Measurements from ENCODE around the gene CRIM1.

CRIM1 gene

DNA sequence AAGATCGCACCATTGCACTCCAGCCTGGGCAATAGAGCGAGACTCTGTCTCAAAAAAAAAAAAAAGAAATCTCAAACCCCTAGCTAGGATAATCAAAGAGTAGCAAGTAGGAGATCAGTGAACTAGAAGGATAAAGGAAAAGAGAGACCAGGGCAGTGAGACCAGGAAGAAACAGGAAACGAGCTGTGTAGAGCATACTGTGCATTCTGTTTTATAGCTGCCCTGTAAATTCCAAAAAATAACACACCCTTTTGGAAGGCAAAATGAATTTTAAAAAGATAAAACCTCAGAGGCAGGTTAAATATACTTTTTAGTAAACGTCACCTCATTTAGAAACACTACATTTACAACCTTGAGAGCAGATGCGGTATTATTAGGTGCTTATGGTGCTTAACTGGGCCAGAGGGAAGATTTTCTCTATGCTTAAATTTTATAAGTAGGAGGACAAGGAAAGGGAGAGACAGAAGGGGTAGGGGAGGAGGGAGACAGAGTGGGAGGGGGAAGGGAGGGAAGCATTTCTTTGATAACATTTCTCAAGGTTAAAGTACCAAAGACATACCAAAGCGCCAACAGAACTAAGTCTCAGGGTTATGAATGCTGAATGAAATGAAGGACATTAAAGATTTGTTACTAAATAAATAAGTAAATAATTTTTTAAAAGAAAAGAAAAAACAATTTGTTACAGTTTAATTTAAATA, 212.3 kb downstream of the CRIM1 start:
- in situ Hi-C loops (cut with HindIII; ENCODE audit: low sequenced_read_pairs): no loop called here
- DNase-seq (ENCODE audit: low read depth): no peak
- TF ChIP-seq, protein P1, sequence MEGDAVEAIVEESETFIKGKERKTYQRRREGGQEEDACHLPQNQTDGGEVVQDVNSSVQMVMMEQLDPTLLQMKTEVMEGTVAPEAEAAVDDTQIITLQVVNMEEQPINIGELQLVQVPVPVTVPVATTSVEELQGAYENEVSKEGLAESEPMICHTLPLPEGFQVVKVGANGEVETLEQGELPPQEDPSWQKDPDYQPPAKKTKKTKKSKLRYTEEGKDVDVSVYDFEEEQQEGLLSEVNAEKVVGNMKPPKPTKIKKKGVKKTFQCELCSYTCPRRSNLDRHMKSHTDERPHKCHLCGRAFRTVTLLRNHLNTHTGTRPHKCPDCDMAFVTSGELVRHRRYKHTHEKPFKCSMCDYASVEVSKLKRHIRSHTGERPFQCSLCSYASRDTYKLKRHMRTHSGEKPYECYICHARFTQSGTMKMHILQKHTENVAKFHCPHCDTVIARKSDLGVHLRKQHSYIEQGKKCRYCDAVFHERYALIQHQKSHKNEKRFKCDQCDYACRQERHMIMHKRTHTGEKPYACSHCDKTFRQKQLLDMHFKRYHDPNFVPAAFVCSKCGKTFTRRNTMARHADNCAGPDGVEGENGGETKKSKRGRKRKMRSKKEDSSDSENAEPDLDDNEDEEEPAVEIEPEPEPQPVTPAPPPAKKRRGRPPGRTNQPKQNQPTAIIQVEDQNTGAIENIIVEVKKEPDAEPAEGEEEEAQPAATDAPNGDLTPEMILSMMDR (IDR thresholded peaks at IDR 0.05; ENCODE audit: low read depth, low read length, missing control alignments): no peak
- no peak overlapping the region for H3K4me3 ChIP-seq (ENCODE audit: low read depth, low read length)

DNA sequence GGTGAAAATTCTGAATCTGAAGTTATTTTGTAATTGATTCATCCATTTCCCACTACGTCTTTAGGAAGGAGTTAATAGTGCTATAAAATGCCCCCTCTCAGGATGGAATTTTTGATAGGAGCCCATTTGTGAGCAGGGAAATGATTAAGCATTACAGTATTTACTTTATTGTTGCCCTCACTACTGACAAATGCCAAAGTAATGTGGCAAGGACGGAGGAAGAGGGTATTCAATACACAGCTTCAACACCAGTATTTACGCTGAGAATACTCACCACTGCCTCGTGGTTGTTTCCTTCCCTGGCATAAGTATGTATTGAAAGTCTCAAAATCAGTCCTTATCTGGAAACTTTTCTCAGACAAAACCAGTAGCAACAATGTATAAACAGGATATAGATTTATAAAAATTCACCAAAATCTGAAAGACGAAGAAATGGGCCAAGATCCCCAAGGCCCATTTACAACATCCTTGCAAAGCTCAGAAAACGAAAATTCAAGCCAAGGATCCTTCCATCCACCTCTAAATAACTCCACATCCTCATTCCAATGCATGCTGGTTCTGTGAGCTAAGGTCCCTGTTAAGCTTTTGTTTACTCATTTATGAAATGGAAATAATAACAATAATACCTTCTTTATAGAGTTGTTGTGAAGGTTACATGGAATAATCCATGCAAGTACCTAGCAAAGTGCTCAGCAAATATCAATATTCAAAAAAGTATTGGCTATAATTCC, 213.1 kb downstream of the CRIM1 start:
- H3K4me3 ChIP-seq (ENCODE audit: low read depth, low read length): no peak overlapping the region
- TF ChIP-seq, protein P1 (IDR thresholded peaks at IDR 0.05; ENCODE audit: low read depth, low read length, missing control alignments): no peak
- DNase-seq (ENCODE audit: low read depth): no peak
- in situ Hi-C loops (cut with HindIII; ENCODE audit: low sequenced_read_pairs): no loop called here

DNA sequence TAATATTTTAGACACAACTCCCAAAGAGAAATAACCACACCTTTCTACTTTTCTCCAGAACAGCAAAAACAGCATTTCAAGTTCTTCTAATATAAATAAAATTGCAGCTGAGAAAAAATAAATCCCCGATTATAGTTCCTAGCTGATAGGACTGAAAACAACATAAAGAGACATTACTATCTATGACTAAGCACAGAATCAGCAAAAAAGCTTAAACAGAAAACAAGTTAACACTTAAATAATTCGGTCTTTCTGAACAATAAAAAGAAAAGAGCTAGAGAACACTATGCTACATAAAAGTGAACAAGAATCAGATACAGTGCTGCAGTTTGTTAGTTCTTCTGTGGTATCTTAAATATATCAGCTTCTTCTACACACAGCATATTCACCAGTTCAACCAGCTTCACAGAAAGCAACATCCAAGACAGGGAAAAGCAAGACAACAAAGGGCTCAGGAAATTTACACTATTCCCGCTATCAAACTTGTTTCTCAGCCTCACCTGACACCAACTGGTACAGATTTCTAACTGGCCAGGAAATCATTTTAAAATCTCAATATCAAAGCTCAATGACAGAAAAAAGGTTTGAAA, 213.8 kb downstream of the CRIM1 start:
- no peak for DNase-seq (ENCODE audit: low read depth)
- TF ChIP-seq, protein P1 (IDR thresholded peaks at IDR 0.05; ENCODE audit: low read depth, low read length, missing control alignments): no peak
- H3K4me3 ChIP-seq (ENCODE audit: low read depth, low read length): no peak overlapping the region
- in situ Hi-C loops (cut with HindIII; ENCODE audit: low sequenced_read_pairs): no loop called here

DNA sequence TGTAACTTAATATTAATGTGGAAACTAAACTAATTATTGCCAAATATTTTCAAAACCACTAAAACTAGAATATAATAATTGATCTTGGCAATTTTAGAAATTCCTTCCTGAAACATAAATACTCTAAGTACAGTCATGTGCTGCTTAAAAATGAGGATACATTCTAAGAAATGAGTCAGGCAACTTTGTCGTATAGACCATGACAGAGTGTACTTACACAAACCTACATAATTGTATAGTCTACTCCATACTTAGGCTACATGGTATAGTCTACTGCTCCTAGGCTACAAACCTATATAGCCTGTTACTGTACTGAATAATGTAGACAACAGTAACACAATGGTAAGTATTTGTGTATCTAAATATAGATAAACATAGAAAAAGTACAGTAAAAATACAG, 214.8 kb downstream of the CRIM1 start:
- in situ Hi-C loops (cut with HindIII; ENCODE audit: low sequenced_read_pairs): no loop called here
- no peak overlapping the region for H3K4me3 ChIP-seq (ENCODE audit: low read depth, low read length)
- TF ChIP-seq, protein P1 (IDR thresholded peaks at IDR 0.05; ENCODE audit: low read depth, low read length, missing control alignments): no peak
- no peak for DNase-seq (ENCODE audit: low read depth)

DNA sequence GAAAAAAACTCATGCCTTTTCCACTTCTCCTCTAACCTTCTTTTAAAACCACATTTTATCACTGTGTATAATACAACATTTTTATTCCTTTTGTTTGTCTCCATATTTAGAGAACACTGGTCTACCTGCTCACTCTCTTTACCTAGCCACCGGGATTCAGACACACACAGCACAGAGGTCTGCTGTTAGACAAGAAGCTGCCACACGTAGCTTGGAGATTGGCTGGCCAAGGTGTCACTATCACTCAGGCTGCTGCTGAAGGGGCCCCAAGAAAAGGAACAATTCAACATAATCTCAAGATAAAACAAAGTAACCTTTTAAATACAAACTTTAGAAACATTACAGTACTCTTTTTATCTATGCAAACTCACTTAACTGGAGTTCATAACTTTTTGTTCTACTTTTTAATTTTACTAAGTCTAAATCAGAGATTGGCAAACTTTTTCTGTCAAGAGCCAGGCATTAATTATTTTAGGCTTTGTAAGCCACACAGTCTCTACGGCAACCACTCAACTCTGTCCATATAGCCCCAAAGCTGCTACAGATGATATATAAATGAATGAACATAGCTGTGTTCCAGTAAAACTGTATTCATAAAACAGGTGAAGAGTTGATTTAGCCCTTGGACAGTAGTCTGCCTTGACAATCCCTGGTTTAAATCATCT, 216.6 kb downstream of the CRIM1 start:
- DNase-seq (ENCODE audit: low read depth): no peak
- in situ Hi-C loops (cut with HindIII; ENCODE audit: low sequenced_read_pairs): no loop called here
- H3K4me3 ChIP-seq (ENCODE audit: low read depth, low read length): no peak overlapping the region
- TF ChIP-seq, protein P1 (IDR thresholded peaks at IDR 0.05; ENCODE audit: low read depth, low read length, missing control alignments): no peak

DNA sequence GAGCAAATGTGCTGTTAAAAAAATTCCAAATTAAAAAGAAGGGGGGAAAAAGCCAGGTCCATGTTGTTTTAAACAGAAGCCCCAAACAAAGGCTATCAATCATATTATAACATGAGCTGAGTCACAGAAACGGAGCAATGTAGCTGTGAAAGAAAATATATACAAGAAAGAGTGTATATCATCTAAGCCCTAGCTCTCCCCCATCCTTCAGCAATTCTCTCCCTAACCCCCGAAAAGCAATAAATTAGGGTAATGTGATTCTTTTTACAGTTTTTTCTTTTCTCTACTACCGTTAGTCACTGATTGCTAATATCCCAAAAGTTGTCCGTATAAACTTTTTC, 217.1 kb downstream of the CRIM1 start:
- in situ Hi-C loops (cut with HindIII; ENCODE audit: low sequenced_read_pairs): no loop called here
- TF ChIP-seq, protein P1 (IDR thresholded peaks at IDR 0.05; ENCODE audit: low read depth, low read length, missing control alignments): no peak
- no peak overlapping the region for H3K4me3 ChIP-seq (ENCODE audit: low read depth, low read length)
- DNase-seq (ENCODE audit: low read depth): no peak
